NCI-H2029 (cell line): ENCODE measurements around the gene SETD7.
"Not testable (repeated sequence)": the region's sequence is repeated elsewhere in the genome, so short reads cannot be mapped to it uniquely, and the experiment has no call there.

Experiments
- DNase-seq: peaks from one replicate; lab custom pipeline; 2025; lab: John Stamatoyannopoulos, UW

SETD7 gene

DNA sequence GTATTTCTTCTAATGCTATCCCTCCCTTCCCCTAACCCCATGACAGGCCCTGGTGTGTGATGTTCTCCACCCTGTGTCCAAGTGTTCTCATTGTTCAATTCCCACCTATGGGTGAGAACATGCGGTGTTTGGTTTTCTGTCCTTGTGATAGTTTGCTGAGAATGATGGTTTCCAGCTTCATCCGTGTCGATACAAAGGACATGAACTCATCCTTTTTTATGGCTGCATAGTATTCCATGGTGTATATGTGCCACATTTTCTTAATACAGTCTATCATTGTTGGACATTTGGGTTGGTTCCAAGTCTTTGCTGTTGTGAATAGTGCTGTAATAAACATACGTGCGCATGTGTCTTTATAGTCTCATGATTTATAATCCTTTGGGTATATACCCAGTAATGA, 91.5 kb downstream of the SETD7 start:
- not testable (repeated sequence) for DNase-seq

DNA sequence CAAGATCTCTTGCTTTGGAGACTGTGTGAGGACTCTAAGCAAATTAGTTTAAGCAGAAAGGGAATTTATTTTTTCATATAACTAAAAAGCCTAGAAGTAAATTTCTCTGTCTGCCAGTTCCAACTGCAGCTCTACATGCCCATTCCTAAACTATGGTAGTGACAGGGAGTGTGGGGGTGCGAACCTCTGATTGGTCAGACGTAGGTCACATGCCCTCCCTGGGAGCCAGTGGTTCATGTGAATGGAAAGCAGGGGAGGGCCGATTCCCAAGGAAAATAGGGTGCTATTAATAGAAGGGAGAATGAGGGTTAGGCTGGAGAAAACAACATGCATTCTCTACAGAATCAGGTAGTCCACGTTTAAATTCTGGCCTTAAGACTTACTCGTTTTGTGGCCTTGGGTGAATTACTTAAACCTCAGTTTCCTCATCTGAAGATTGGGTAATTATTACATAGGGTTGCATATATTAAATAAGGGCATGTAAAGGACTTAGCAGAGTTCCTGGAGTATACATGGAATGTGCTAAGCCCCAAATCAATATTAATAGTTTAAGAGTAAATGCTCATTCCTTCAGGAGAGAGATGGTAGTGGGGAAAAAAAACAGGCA, 94.9 kb downstream of the SETD7 start:
- no peak for DNase-seq

GRCh38 chr4:139460565-139460964, 95.5 kb downstream of the SETD7 start:
- DNase-seq = no peak

DNA sequence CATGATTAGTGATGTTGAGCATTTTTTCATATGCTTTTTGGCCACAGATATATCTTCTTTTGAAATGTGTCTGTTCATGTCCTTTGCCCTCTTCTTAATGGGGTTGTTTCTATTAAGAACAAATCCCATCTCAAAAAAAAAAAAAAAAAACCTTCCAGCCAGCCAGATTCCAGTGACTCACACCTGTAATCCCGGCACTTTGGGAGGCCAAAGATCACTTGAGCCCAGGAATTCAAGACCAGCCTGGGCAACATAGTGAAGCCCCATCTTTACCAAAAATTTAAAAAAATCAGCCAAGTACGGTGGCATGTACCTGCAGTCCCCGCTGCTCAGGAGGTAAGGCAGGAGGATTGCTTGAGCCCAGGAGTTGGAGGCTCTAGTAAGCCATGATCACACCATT, 97.0 kb downstream of the SETD7 start:
- DNase-seq = no peak

DNA sequence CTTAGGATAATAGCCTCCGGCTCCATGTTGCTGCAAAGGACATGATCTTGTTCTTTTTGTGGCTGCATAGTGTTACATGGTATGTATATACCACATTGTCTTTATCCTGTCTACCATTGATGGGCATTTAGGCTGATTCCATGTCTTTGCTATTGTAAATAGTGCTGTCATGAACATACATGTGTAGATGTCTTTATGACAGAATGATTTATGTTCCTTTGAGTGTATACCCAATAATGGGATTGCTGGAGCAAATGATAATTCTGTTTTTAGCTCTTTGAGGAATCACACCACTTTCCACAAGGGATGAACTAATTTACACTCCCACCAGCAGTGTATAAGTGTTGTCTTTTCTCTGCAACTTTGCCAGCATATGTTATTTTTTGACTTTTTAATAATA, 97.5 kb downstream of the SETD7 start:
- no peak for DNase-seq

GRCh38 chr4:139457318-139457717, 98.7 kb downstream of the SETD7 start:
- no peak for DNase-seq

GRCh38 chr4:139455126-139455538, 100.9 kb downstream of the SETD7 start:
- no peak for DNase-seq

DNA sequence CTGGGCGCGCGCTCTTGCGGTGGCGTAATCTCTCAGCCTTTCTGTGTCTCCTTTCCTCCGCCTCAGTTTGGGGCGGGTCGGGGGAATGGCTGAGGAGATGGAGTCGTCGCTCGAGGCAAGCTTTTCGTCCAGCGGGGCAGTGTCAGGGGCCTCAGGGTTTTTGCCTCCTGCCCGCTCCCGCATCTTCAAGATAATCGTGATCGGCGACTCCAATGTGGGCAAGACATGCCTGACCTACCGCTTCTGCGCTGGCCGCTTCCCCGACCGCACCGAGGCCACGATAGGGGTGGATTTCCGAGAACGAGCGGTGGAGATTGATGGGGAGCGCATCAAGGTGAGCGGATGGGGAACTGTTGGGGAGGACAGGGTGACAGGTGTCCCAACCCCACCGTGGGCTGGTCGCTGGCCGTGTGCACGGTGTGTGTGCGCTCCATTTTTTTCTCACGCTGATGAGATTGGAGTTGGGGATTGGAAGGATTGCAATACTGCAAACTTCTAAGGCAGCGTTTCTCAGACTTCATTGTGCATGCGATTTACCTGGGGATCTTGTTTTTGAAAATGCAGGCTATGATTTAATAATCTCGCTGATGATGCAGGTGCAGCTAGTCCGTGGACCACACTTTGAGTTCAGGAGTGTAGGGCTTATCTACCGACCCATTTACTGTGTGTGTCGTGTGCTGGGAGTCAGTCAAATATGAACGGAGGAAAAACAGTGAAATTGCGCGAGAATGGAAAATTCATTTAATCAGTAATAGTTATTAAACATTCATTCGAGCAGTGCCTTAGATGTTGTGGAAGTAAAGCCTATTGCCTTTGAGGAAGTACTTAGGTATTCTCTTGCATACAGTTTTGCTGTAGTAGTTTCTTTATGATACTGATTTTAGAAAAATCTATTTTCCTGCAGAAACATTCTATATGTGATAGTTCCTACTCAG, 101.6 kb downstream of the SETD7 start, which contains the start of gene RAB33B:
Gene RAB33B, plus strand, starts transcription at position 11 of the 935 bp plus-strand sequence. Its CDS starts 75 bp downstream, at position 86.
- no peak for DNase-seq

GRCh38 chr4:139453371-139454110, 102.5 kb downstream of the SETD7 start:
- DNase-seq = peak; percentile 95

DNA sequence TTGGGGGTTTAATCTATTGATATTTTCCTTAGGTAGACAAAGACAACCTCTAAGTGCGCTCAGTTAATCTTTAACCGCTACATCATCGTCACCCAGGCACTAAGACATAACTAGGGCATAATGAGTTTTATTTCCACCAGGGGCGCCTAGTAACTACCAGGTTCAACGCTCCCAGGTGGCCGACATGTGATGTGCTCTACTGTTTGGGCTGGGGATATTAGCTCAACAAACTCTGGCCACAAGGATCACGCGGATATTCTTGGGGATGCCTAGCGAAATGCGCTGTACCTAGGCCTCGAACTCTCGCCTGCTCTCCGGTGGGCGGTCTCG, 103.0 kb downstream of the SETD7 start:
- no peak for DNase-seq

- no peak for DNase-seq
Measured at GRCh38 chr4:139451997-139452396, 104.0 kb downstream of the SETD7 start.

DNA sequence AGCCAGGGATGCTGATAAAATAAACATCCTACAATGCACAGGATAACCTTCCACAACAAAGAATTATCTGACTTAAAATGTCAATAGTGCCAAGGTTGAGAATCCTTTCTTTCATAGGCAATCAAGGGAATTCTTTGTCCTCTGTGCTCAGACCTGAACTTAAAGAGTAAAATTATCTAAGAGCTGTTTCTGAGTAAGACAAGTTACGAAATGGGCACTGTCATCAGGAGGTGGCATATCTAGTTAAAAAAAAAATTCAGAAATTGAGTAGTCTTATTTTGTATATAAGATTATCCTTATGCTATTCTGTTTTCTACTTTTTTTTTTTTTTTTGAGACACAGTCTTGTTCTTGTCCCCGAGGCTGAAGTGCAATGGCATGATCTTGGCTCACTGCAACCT, 105.4 kb downstream of the SETD7 start:
- no peak for DNase-seq

- DNase-seq = not testable (repeated sequence)
Measured at GRCh38 chr4:139447078-139447477, 108.9 kb downstream of the SETD7 start.
